ENCODE data around the gene ZFPM1. TPM values are rescaled to one million over a fixed set of nuclear protein-coding genes. Genes with fewer than 3 reads are reported as not detected.

ZFPM1 gene
- total RNA-seq, 2 donors from 2014 or later, result 23.5 to 24.5 TPM

DNA sequence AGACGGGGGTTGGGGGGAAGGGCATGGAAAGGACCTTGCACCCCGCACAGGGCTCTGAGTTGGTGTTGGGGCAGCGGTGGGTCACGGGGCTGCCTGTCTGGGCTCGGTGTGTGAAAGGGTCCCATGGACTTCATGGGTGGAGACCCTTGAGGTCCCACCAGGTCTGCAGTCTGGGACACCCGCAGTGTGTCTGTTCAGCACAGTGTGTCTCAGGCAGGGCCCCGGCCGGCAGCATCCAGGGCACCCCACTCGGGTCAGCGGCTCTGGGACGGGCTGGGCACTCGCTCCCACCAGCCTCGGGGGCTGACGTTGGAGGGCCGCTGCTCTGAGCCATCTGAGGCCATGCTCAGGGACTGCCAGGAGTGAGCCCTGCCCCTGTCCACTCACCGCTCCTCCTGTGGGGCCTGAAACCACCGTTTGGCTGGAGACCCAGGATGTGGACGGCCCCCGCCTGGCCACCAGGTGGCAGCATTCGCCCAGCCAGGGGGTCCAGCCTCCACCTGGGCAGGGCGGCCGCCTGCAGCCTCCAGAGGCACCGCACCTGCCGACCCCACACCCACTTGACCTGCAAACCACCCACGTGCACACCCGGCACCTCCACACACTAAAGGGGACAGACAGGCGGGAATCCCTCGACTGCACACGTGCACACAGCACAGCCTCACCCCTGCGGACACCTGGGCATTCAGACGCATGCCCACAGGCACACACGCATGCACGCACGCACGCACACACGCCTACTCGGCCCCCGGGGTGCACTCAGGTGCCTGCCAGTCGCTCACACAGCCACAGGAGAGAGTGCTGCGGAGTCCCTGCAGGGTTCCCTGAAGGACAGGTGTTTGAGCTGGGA is 10.1 kb upstream of the ZFPM1 start:
- H3K4me3 Mint-ChIP-seq, result no peak overlapping the region
- H3K36me3 Mint-ChIP-seq, result no peaks in the 10 kb centered on the region
- DNase-seq (ENCODE audit: low spot score), result peak; percentile 80
- peaks cover 0 to 5% of the 10 kb centered on the region in 2 donors for H3K4me1 Mint-ChIP-seq (ENCODE audit: low read depth in 2 of 2)
- no peaks in the 10 kb centered on the region for H3K9me3 Mint-ChIP-seq
- no peak overlapping the region for H3K27ac Mint-ChIP-seq
- peak; percentile 81 to 90 for ATAC-seq
- no peaks in the 10 kb centered on the region for H3K27me3 Mint-ChIP-seq

DNA sequence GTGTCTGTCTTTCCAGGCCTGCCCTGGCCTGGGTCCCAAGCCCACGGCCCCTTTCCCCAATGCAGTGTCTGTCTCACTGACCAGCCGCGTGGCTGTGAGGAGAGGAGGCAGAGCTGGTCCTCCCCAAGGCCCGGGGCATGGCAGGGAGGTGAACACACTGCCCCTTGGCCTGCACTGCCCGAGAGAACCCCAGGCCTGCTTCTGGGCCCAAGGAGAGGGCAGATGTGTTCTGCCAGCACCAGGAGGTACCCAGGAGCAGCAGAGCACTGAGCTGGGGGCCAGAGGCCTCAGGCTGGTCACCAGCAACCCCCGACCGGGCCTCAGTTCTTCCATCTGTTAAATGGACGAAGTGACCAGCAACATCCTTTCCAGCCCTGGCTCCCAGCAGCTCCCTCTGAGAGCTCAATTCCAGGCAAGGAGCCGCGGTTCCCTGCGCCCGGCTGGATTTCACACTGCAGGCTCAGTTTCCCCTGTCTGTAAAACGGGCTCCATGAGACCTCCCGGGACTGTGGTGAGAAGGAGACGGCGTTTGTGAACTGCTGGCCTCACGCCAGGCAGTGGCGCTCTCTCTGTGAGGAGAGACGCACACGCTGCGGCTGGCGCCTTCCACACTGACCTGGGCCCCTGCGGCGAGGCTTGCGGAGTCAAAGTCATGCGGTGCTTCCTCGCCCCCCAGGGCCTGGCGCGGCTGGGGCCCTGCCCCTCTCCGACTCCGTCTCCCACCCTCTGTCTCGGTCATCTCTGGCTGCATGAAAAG is 8.1 kb upstream of the ZFPM1 start:
- no peaks in the 10 kb centered on the region for H3K9me3 Mint-ChIP-seq
- no peak for DNase-seq (ENCODE audit: low spot score)
- peaks cover 0 to 5% of the 10 kb centered on the region in 2 donors for H3K4me1 Mint-ChIP-seq (ENCODE audit: low read depth in 2 of 2)
- H3K4me3 Mint-ChIP-seq, result no peak overlapping the region
- no peaks in the 10 kb centered on the region for H3K27me3 Mint-ChIP-seq
- H3K36me3 Mint-ChIP-seq, result no peaks in the 10 kb centered on the region
- H3K27ac Mint-ChIP-seq, result no peak overlapping the region
- no peak for ATAC-seq

- DNase-seq (ENCODE audit: low spot score) (no peak), ATAC-seq (no peak)
- Mint-ChIP-seq H3K9me3 (no peaks in the 10 kb centered on the region), H3K4me3 (no peak overlapping the region), H3K36me3 (no peaks in the 10 kb centered on the region), H3K4me1 (ENCODE audit: low read depth in 2 of 2) (peaks cover 0 to 5% of the 10 kb centered on the region in 2 donors), H3K27me3 (no peaks in the 10 kb centered on the region), H3K27ac (no peak overlapping the region)
Measured at GRCh38 chr16:88445583-88445960, 7.5 kb upstream of the ZFPM1 start.

DNA sequence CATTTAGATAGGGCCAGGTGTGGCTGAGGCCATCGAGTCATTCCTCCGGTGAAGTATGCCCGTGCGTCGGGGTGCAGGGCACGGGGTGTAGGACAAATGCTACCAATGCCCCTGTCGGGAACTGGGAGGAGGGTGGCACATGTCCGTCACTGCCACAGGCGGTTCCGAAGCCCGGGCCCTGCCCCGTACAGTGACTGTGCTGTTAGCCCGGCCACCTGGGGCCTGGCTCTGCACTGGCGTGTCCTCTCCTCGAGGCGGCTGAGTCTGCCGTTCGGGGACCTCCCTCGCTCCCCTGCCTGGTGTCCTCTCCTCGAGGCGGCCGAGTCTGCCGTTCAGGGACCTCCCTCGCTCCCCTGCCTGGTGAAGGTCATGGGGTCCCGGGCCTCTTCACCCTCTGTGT is 7.0 kb upstream of the ZFPM1 start:
- H3K4me3 Mint-ChIP-seq, result no peak overlapping the region
- peaks cover 0 to 5% of the 10 kb centered on the region in 2 donors for H3K4me1 Mint-ChIP-seq (ENCODE audit: low read depth in 2 of 2)
- no peaks in the 10 kb centered on the region for H3K36me3 Mint-ChIP-seq
- H3K9me3 Mint-ChIP-seq, result no peaks in the 10 kb centered on the region
- DNase-seq (ENCODE audit: low spot score), result no peak
- no peak overlapping the region for H3K27ac Mint-ChIP-seq
- no peak for ATAC-seq
- H3K27me3 Mint-ChIP-seq, result no peaks in the 10 kb centered on the region

DNA sequence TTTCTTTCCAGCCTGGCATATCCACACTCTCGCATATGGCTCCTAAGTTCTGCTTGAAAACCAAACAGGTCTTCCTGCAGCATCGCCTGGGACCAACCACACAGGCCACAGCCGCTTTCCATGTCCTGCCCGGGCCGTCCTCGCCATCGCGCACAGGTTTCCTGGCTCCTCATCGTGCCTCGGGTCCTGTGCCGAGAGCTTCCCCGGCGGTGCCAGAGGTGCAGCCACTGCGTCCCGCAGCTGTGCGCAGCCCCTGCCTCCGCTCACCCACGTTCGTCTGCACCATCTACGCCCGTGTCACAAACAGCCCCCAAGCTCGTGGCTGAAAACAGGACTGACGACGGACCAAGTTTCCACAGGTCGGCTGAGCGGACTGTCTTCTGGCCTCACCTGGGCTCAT is 6.3 kb upstream of the ZFPM1 start:
- Mint-ChIP-seq H3K9me3 (no peaks in the 10 kb centered on the region), H3K27me3 (no peaks in the 10 kb centered on the region), H3K36me3 (no peaks in the 10 kb centered on the region), H3K4me3 (no peak overlapping the region), H3K4me1 (ENCODE audit: low read depth in 2 of 2) (peaks cover 0 to 2% of the 10 kb centered on the region in 2 donors), H3K27ac (no peak overlapping the region)
- DNase-seq (ENCODE audit: low spot score), result no peak
- no peak for ATAC-seq

DNA sequence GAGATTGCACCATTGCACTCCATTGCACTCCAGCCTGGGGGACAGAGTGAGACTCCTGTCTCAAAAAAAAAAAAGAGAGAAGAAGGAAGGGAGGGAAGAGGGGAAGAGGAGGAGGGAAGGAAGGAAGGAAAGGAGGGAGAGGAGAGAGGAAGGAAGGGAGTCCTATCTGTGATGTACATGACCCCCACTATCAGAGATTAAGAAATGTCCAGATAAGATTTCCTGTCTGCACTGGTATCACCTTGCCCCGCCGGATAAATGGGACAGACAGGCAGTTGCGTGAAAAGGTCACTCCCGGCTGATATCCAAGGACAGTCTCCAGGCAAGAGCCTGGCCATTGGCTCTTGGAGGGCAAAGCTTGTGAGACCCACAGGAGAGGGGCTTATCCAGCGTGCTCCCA is 5.2 kb upstream of the ZFPM1 start:
- H3K27ac Mint-ChIP-seq, result no peak overlapping the region
- no peaks in the 10 kb centered on the region for H3K36me3 Mint-ChIP-seq
- peaks cover 0 to 8% of the 10 kb centered on the region in 2 donors for H3K4me1 Mint-ChIP-seq (ENCODE audit: low read depth in 2 of 2)
- no peak for DNase-seq (ENCODE audit: low spot score)
- H3K27me3 Mint-ChIP-seq, result no peaks in the 10 kb centered on the region
- ATAC-seq, result no peak
- no peaks in the 10 kb centered on the region for H3K9me3 Mint-ChIP-seq
- H3K4me3 Mint-ChIP-seq, result no peak overlapping the region

GRCh38 chr16:88448461-88449266 is 4.4 kb upstream of the ZFPM1 start:
- Mint-ChIP-seq H3K36me3 (no peaks in the 10 kb centered on the region), H3K4me3 (no peak overlapping the region), H3K27ac (no peak overlapping the region), H3K4me1 (ENCODE audit: low read depth in 2 of 2) (peaks cover 0 to 6% of the 10 kb centered on the region in 2 donors), H3K27me3 (no peaks in the 10 kb centered on the region), H3K9me3 (no peaks in the 10 kb centered on the region)
- DNase-seq (ENCODE audit: low spot score), result no peak
- no peak for ATAC-seq

- DNase-seq (ENCODE audit: low spot score) (no peak), ATAC-seq (no peak)
- Mint-ChIP-seq H3K27me3 (no peaks in the 10 kb centered on the region), H3K4me1 (ENCODE audit: low read depth in 2 of 2) (peaks cover 0 to 6% of the 10 kb centered on the region in 2 donors), H3K4me3 (no peak overlapping the region), H3K36me3 (no peaks in the 10 kb centered on the region), H3K27ac (no peak overlapping the region), H3K9me3 (no peaks in the 10 kb centered on the region)
Measured at GRCh38 chr16:88449267-88449561, 3.9 kb upstream of the ZFPM1 start.

- Mint-ChIP-seq H3K4me1 (ENCODE audit: low read depth in 2 of 2) (peaks cover 11 to 18% of the 10 kb centered on the region in 2 donors), H3K27ac (peak overlapping the region; percentile 62 to 66), H3K9me3 (no peaks in the 10 kb centered on the region), H3K4me3 (peak overlapping the region; percentile 76), H3K36me3 (no peaks in the 10 kb centered on the region), H3K27me3 (no peaks in the 10 kb centered on the region)
- ATAC-seq (no peak), DNase-seq (ENCODE audit: low spot score) (no peak)
Measured at GRCh38 chr16:88451586-88452481, 1.2 kb upstream of the ZFPM1 start.

GRCh38 chr16:88452482-88453216 is 431 bp upstream of the ZFPM1 start:
- peak overlapping the region; percentile 62 to 66 for H3K27ac Mint-ChIP-seq
- H3K4me1 Mint-ChIP-seq (ENCODE audit: low read depth in 2 of 2), result peaks cover 16 to 20% of the 10 kb centered on the region in 2 donors
- H3K36me3 Mint-ChIP-seq, result no peaks in the 10 kb centered on the region
- peak overlapping the region; percentile 76 for H3K4me3 Mint-ChIP-seq
- ATAC-seq, result peak; percentile 86 to 87
- no peaks in the 10 kb centered on the region for H3K27me3 Mint-ChIP-seq
- H3K9me3 Mint-ChIP-seq, result no peaks in the 10 kb centered on the region
- peak; percentile 99 for DNase-seq (ENCODE audit: low spot score)

DNA sequence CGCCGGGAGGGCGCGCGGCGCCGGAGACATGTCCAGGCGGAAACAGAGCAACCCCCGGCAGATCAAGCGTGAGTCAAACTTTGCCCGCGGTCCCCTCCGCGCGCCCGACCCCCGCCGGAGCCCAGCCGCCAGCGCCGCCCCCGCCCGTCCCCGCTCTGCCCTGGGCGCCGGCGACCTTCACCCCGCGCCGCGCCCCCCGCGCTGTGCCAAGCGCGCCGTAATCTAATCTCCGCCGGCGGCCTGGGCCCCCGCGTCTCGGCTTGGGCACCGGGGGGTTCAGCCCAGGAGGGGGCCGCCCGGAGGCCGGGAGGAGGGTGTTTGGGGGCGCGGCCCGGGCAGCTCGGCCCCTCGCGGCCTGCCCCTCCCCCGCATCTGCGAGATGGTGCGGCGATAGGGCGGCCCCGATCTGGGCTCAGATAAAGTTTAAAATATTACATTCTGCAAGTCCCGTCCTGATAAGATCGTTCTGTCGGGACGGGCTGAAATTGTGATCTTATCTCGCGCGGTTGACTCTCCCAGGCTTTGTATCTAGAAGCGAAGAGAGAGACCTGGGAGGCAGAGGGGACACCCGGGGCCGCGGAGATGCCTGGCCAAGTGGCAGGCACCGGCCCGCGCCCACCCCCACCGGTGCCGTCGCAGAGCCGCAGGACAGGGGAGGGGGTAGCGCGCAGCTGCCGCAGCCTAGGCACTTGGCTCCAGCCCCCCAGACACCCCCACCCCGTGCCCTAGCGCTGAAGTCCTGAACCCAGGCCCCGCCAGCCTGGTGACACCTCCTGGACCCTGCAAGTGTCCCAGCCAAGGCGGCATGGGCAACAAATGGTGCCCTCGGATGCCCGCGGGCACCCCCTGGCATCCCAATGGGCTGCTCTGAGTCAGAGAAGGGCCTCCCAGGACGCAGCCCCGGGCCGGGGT is 787 bp downstream of the ZFPM1 start:
- peaks cover 18 to 21% of the 10 kb centered on the region in 2 donors for H3K4me1 Mint-ChIP-seq (ENCODE audit: low read depth in 2 of 2)
- H3K36me3 Mint-ChIP-seq, result no peaks in the 10 kb centered on the region
- H3K4me3 Mint-ChIP-seq, result peak overlapping the region; percentile 94
- DNase-seq (ENCODE audit: low spot score) (no peak), ATAC-seq (peak in 1 of 2 donors; percentile 1)
- no peaks in the 10 kb centered on the region for H3K27me3 Mint-ChIP-seq
- no peaks in the 10 kb centered on the region for H3K9me3 Mint-ChIP-seq
- peak overlapping the region; percentile 78 to 91 for H3K27ac Mint-ChIP-seq

DNA sequence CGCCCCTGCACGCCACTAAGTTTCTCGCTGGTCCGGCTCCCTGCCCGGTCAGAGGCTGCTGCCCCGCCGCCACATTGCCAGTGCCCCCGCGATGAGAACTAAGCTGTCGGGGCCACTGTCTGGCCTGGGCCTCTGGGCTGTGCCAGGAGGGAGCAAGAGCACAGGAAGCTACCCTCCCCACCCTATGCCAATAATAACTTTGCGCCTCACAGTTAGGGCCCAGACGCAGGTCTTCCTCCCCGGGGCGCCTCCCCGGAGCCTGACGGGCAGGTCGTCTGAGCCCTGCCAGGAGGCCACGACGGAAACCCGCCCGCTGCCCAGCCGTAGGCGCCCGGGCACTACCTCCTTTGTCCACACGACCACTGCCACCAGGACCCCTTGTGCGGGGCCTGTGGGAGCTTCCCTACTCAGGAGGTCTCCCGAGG is 1.5 kb downstream of the ZFPM1 start:
- Mint-ChIP-seq H3K36me3 (no peaks in the 10 kb centered on the region), H3K4me3 (peak overlapping the region; percentile 94), H3K27me3 (no peaks in the 10 kb centered on the region), H3K4me1 (ENCODE audit: low read depth in 2 of 2) (peaks cover 18 to 26% of the 10 kb centered on the region in 2 donors), H3K9me3 (no peaks in the 10 kb centered on the region), H3K27ac (peak overlapping the region; percentile 78 to 91)
- ATAC-seq, result no peak
- peak; percentile 76 for DNase-seq (ENCODE audit: low spot score)
